IPS-18c (cell line): ENCODE measurements around the gene SYNPO2.

Experiments
- H3K4me3 ChIP-seq: 2 replicates; pipeline ENCODE4 v1.7.0; 2013; ENCODE audit warnings: low read depth, mild to moderate bottlenecking, low read length, moderate library complexity; ENCODE audit not compliant: insufficient read depth
- H3K9me3 ChIP-seq: one replicate; pipeline ENCODE4 v1.6.1; 2013; ENCODE audit warnings: mild to moderate bottlenecking, low read length, moderate library complexity; ENCODE audit not compliant: control insufficient read depth, insufficient read depth

SYNPO2 gene

GRCh38 chr4:119084513-119084912, 195.9 kb downstream of the SYNPO2 start:
- Histone ChIP-seq H3K9me3 (no peaks in the 10 kb centered on the region), H3K4me3 (no peak overlapping the region)

DNA sequence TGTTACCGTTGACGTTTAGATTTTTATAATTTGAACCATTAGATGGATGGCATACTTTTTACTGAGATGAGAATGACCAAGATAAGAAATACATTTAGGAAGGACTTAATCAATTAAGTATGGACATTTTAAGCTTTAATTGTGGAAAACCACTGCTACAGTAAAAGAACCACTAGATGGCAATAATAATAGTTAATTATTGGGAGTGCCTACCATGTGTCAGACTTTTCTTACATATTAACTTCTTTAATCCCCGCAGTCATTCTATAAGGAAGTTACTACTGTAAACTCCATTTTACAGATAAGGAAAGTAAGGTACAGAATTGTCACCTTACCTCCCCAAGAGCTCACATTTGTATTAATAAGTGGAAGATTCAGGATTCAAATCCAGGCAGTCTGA, 198.5 kb downstream of the SYNPO2 start:
- Histone ChIP-seq H3K4me3 (no peak overlapping the region), H3K9me3 (no peaks in the 10 kb centered on the region)

GRCh38 chr4:119087656-119088055, 199.0 kb downstream of the SYNPO2 start:
- Histone ChIP-seq H3K9me3 (no peaks in the 10 kb centered on the region), H3K4me3 (no peak overlapping the region)

- Histone ChIP-seq H3K4me3 (no peak overlapping the region), H3K9me3 (no peaks in the 10 kb centered on the region)
These were observed 204.6 kb downstream of the SYNPO2 start for GRCh38 chr4:119093042-119093827.

DNA sequence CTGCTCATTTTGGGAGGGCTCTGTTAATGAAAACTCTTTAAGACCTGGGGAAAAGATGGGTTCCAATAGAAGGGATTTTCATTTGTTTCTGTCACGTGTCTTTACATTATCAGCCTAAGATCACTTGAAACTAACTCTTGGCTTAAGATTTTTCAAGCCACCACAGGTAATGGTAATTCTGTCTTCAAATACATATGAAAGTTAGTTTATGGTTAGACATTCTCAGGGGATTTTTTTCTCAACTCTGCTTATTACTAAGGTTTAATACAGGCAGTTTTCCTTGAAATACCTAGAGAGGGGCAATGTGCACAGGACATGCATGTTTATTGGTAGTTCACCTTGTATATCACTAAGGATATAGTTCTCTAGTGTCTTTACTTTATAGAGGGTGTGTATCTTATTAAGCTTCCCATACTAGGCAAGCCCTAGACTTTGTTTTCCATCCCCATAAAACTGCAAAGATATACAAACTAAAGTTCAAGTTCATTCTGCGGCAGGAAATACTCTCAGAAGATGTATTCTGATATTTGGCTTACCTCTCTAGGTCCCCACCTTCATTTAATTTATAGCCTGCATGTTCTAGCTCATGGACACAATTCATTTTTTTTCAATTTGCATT, 208.7 kb downstream of the SYNPO2 start:
- H3K9me3 ChIP-seq, result no peaks in the 10 kb centered on the region
- H3K4me3 ChIP-seq, result no peak overlapping the region

GRCh38 chr4:119098306-119098705, 209.7 kb downstream of the SYNPO2 start:
- Histone ChIP-seq H3K4me3 (no peak overlapping the region), H3K9me3 (no peaks in the 10 kb centered on the region)

DNA sequence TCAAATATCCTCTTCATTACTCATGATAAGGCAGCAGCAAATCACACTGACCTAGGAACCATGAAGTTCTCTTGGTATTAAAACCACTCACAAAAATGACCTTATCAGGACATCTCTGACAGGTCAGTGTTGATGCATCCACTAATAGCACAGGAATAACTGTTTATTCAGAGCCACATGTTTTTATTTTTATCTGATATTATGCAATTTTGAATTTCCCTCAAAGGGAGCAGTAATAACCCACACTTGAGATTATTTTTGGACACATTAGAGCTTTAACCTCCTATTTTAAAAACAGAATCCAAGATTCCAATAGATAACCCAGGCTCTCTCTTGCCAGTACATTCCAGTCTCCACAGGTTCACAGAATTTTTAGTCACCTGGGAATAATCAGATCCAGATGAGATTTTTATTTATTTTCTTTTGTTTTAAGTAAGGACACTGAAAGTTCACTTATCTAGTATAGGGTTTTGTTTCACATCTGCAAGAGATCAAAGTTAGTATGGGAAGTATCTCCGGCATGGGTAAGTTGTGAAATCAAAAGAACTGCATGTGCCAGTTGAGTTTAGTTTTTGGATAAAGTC, 210.7 kb downstream of the SYNPO2 start:
- no peak overlapping the region for H3K4me3 ChIP-seq
- H3K9me3 ChIP-seq, result no peaks in the 10 kb centered on the region

- H3K4me3 ChIP-seq, result no peak overlapping the region
- H3K9me3 ChIP-seq, result no peaks in the 10 kb centered on the region
These were observed 212.0 kb downstream of the SYNPO2 start for GRCh38 chr4:119100655-119101054.

DNA sequence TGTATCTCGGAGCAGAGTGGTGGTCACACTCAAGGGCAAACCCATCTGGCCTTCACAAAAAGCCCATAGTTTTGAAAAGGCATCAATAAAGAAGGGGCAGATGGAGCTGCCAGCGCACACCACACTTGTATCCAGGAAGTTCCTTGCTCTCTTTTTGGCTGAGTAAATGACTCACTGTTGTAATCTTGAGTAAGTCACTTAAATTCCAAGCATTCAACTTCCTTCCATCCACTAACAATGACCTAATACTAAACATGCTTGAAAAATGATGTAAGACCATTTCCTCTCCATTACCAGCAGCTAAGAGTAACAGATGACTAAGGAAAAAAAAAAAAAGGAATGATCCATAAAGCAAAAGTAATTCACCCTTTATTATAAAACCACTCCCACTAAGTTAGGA, 214.6 kb downstream of the SYNPO2 start:
- no peak overlapping the region for H3K4me3 ChIP-seq

GRCh38 chr4:119104644-119105273, 216.1 kb downstream of the SYNPO2 start:
- Histone ChIP-seq H3K4me3 (no peak overlapping the region), H3K9me3 (no peaks in the 10 kb centered on the region)

More for the DNA sequence above, 214.6 kb downstream of the SYNPO2 start:
- no peaks in the 10 kb centered on the region for H3K9me3 ChIP-seq

DNA sequence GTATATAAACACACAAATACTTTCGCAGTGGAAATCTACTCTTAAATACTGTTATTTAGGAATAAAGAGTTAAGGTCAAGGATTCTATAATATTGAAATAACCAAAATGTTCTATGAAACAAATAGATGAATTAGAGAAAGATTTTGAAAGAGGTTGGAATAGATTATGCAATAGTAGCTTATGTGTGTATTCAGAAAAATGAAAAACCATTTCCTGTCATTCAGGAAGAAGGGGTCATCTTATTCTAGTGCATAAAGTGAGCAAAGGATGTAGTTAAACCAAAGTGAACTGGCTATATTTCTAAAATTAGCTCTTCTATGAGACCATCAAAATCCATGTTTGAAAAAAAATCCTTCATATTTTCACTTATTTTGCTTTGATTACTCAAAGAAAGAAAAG, 217.0 kb downstream of the SYNPO2 start:
- no peaks in the 10 kb centered on the region for H3K9me3 ChIP-seq
- no peak overlapping the region for H3K4me3 ChIP-seq

GRCh38 chr4:119106036-119107000, 217.7 kb downstream of the SYNPO2 start:
- no peak overlapping the region for H3K4me3 ChIP-seq
- H3K9me3 ChIP-seq, result no peaks in the 10 kb centered on the region

DNA sequence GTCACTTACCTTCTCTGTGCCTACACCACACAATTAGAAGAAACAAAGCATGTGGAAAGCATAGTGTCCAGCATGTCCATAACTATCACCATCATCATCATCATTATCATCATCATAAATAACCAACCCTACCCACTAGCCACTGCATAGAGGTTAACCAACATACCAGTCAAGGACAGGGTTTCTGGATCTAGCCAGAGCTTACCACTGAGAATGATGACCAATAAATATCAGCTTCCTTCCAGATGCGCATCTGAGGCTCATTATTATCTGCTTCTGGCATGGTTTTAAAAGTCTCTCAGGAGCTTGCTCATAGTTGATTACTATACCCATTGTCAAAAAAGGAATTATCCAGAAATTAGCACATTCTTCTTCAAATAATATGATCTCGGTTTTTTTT, 221.5 kb downstream of the SYNPO2 start:
- no peak overlapping the region for H3K4me3 ChIP-seq

More for the DNA sequence above, 221.5 kb downstream of the SYNPO2 start:
- H3K9me3 ChIP-seq, result no peaks in the 10 kb centered on the region
